DOHH2 (cell line): ENCODE results near the gene ZBTB40.

ENCODE experiments used
- H3F3A ChIP-seq: fragments of 200-600 bp; sonication (generic), shearing (Covaris generic); 2 replicates; pipeline ENCODE4 v1.6.0; 2016; ENCODE audit warnings: antibody characterized with exemption, mild to moderate bottlenecking; ENCODE audit not compliant: control insufficient read depth, insufficient read depth
- H3K27ac ChIP-seq: fragments of 200-600 bp; sonication (generic); 2 replicates; pipeline ENCODE4 v1.5.1; 2014; ENCODE audit warnings: low read depth, mild to moderate bottlenecking, low read length, moderate library complexity
- H3K27me3 ChIP-seq: fragments of 200-600 bp; sonication (generic); 2 replicates; pipeline ENCODE4 v1.6.1; 2014; ENCODE audit warnings: mild to moderate bottlenecking, low read length, mixed read lengths; ENCODE audit not compliant: control insufficient read depth
- H3K36me3 ChIP-seq: fragments of 200-600 bp; sonication (generic); 2 replicates; pipeline ENCODE4 v1.6.1; 2014; ENCODE audit warnings: mild to moderate bottlenecking, low read length, moderate library complexity, mixed read lengths; ENCODE audit not compliant: control insufficient read depth
- H3K4me1 ChIP-seq: fragments of 200-600 bp; sonication (generic); 2 replicates; pipeline ENCODE4 v1.6.1; 2014; ENCODE audit warnings: mild to moderate bottlenecking, low read length, mixed read lengths; ENCODE audit not compliant: control insufficient read depth
- H3K4me2 ChIP-seq: fragments of 200-600 bp; sonication (generic); 2 replicates; pipeline ENCODE4 v1.6.0; 2014; ENCODE audit warnings: mild to moderate bottlenecking, low read length, moderate library complexity
- H3K4me3 ChIP-seq: fragments of 200-600 bp; sonication (generic); 2 replicates; pipeline ENCODE4 v1.5.1; 2014; ENCODE audit warnings: mild to moderate bottlenecking, low read length, mixed read lengths
- H3K79me2 ChIP-seq: fragments of 200-600 bp; sonication (generic); 2 replicates; pipeline ENCODE4 v1.6.1; 2014; ENCODE audit warnings: mild to moderate bottlenecking, low read length, mixed read lengths; ENCODE audit not compliant: control insufficient read depth
- H3K9me2 ChIP-seq: fragments of 200-600 bp; sonication (generic); replicated peaks from 2 replicates; pipeline ENCODE4 v1.6.1; 2014; ENCODE audit warnings: mild to moderate bottlenecking, low read length, mixed read lengths; ENCODE audit not compliant: control insufficient read depth
- H3K9me3 ChIP-seq: fragments of 200-600 bp; sonication (generic); 2 replicates; pipeline ENCODE4 v1.6.1; 2014; ENCODE audit warnings: antibody characterized with exemption, low read length, mixed read lengths; ENCODE audit not compliant: control insufficient read depth, insufficient read depth
- H4K20me1 ChIP-seq: fragments of 200-600 bp; sonication (generic); 2 replicates; pipeline ENCODE4 v1.6.0; 2014; ENCODE audit warnings: low read depth, mild to moderate bottlenecking, antibody characterized with exemption, low read length, moderate library complexity; ENCODE audit not compliant: control insufficient read depth, insufficient read depth
- CTCF ChIP-seq: fragments of 200-600 bp; sonication (generic); IDR thresholded peaks from one replicate; pipeline ENCODE4 v1.5.1; 2014; ENCODE audit warnings: antibody characterized with exemption, mild to moderate bottlenecking, low read depth, low read length; ENCODE audit not compliant: poor library complexity, severe bottlenecking
- EZH2phosphoT487 ChIP-seq: fragments of 200-600 bp; sonication (generic); IDR thresholded peaks from 2 replicates; pipeline ENCODE4 v1.6.1; 2017; ENCODE audit warnings: borderline replicate concordance, mild to moderate bottlenecking, antibody characterized with exemption, low read length, moderate library complexity, mixed read lengths

Gene ZBTB40

GRCh38 chr1:22506130-22506692 is 54.6 kb downstream of the ZBTB40 start:
- Histone ChIP-seq H3K9me2 (no peaks in the 10 kb centered on the region), H3F3A (no peaks in the 10 kb centered on the region), H3K4me3 (no peak overlapping the region), H3K36me3 (peaks cover 43% of the 10 kb centered on the region), H3K9me3 (no peaks in the 10 kb centered on the region), H3K4me2 (no peak overlapping the region), H3K27me3 (no peaks in the 10 kb centered on the region), H3K4me1 (no peaks in the 10 kb centered on the region), H4K20me1 (no peaks in the 10 kb centered on the region), H3K79me2 (no peaks in the 10 kb centered on the region), H3K27ac (no peak overlapping the region)
- TF ChIP-seq EZH2phosphoT487 (no peak), CTCF (no peak)

GRCh38 chr1:22507587-22507986 is 55.9 kb downstream of the ZBTB40 start:
- TF ChIP-seq EZH2phosphoT487 (no peak), CTCF (no peak)
- H3K9me3 ChIP-seq, result no peaks in the 10 kb centered on the region
- H3F3A ChIP-seq, result no peaks in the 10 kb centered on the region
- no peak overlapping the region for H3K4me3 ChIP-seq
- H4K20me1 ChIP-seq, result no peaks in the 10 kb centered on the region
- no peaks in the 10 kb centered on the region for H3K79me2 ChIP-seq
- no peaks in the 10 kb centered on the region for H3K4me1 ChIP-seq
- no peaks in the 10 kb centered on the region for H3K9me2 ChIP-seq
- H3K27ac ChIP-seq, result no peak overlapping the region
- H3K4me2 ChIP-seq, result no peak overlapping the region
- H3K36me3 ChIP-seq, result peaks cover 49% of the 10 kb centered on the region
- no peaks in the 10 kb centered on the region for H3K27me3 ChIP-seq

GRCh38 chr1:22508329-22508728 is 56.7 kb downstream of the ZBTB40 start:
- TF ChIP-seq EZH2phosphoT487 (no peak), CTCF (no peak)
- Histone ChIP-seq H4K20me1 (no peaks in the 10 kb centered on the region), H3K9me3 (no peaks in the 10 kb centered on the region), H3K9me2 (no peaks in the 10 kb centered on the region), H3K27ac (no peak overlapping the region), H3F3A (no peaks in the 10 kb centered on the region), H3K4me3 (no peak overlapping the region), H3K79me2 (no peaks in the 10 kb centered on the region), H3K36me3 (peaks cover 55% of the 10 kb centered on the region), H3K4me2 (no peak overlapping the region), H3K27me3 (no peaks in the 10 kb centered on the region), H3K4me1 (no peaks in the 10 kb centered on the region)

- TF ChIP-seq CTCF (no peak), EZH2phosphoT487 (no peak)
- Histone ChIP-seq H3K4me3 (no peak overlapping the region), H3K27ac (no peak overlapping the region), H3K4me1 (no peaks in the 10 kb centered on the region), H3K4me2 (no peak overlapping the region), H3K27me3 (no peaks in the 10 kb centered on the region), H3F3A (no peaks in the 10 kb centered on the region), H3K9me3 (no peaks in the 10 kb centered on the region), H3K36me3 (peaks cover 55% of the 10 kb centered on the region), H4K20me1 (no peaks in the 10 kb centered on the region), H3K79me2 (no peaks in the 10 kb centered on the region), H3K9me2 (no peaks in the 10 kb centered on the region)
These were observed 57.3 kb downstream of the ZBTB40 start for GRCh38 chr1:22508991-22509390.
